Measurements from ENCODE around the gene GRK5.
A peak's percentile ranks its signal among the peaks of the same experiment; 100 is the strongest.

The GRK5 gene

GRCh38 chr10:119281581-119282071 lies 74.3 kb downstream of the GRK5 start:
- no peak for TF ChIP-seq CTCF (IDR thresholded peaks at IDR 0.05)
- H3K4me3 ChIP-seq (ENCODE audit: low read depth in 1 of 2, low read length in 1 of 2) = no peak overlapping the region
- H3K36me3 ChIP-seq = no peaks in the 10 kb centered on the region
- no peak overlapping the region for H3K27ac ChIP-seq
- H3K4me1 ChIP-seq (ENCODE audit: control insufficient read depth in 1 of 2, insufficient read depth in 1 of 2, low read depth in 1 of 2, low read length in 1 of 2) = peaks cover 0 to 20% of the 10 kb centered on the region in 2 experiments
- no peaks in the 10 kb centered on the region for H3K27me3 ChIP-seq
- no peaks in the 10 kb centered on the region for H3K9me3 ChIP-seq

GRCh38 chr10:119282446-119282845 lies 75.1 kb downstream of the GRK5 start:
- Histone ChIP-seq H3K4me3 (ENCODE audit: low read depth in 1 of 2, low read length in 1 of 2) (no peak overlapping the region), H3K9me3 (no peaks in the 10 kb centered on the region), H3K27ac (no peak overlapping the region), H3K27me3 (no peaks in the 10 kb centered on the region), H3K4me1 (ENCODE audit: control insufficient read depth in 1 of 2, insufficient read depth in 1 of 2, low read depth in 1 of 2, low read length in 1 of 2) (peaks cover 0 to 20% of the 10 kb centered on the region in 2 experiments), H3K36me3 (no peaks in the 10 kb centered on the region)
- TF ChIP-seq CTCF (IDR thresholded peaks at IDR 0.05) = no peak

- no peak for TF ChIP-seq CTCF (IDR thresholded peaks at IDR 0.05)
Observed at GRCh38 chr10:119283387-119283786, 76.0 kb downstream of the GRK5 start.

GRCh38 chr10:119283818-119284217 lies 76.4 kb downstream of the GRK5 start:
- Histone ChIP-seq H3K36me3 (no peaks in the 10 kb centered on the region), H3K27ac (peak overlapping the region; percentile 44), H3K9me3 (no peaks in the 10 kb centered on the region), H3K27me3 (no peaks in the 10 kb centered on the region), H3K4me1 (ENCODE audit: control insufficient read depth in 1 of 2, insufficient read depth in 1 of 2, low read depth in 1 of 2, low read length in 1 of 2) (peaks cover 0 to 25% of the 10 kb centered on the region in 2 experiments), H3K4me3 (ENCODE audit: low read depth in 1 of 2, low read length in 1 of 2) (no peak overlapping the region)
- no peak for TF ChIP-seq CTCF (IDR thresholded peaks at IDR 0.05)

More at GRCh38 chr10:119283387-119283786, 76.0 kb downstream of the GRK5 start:
- no peaks in the 10 kb centered on the region for H3K9me3 ChIP-seq
- no peak overlapping the region for H3K4me3 ChIP-seq (ENCODE audit: low read depth in 1 of 2, low read length in 1 of 2)
- H3K27me3 ChIP-seq = no peaks in the 10 kb centered on the region
- H3K4me1 ChIP-seq (ENCODE audit: control insufficient read depth in 1 of 2, insufficient read depth in 1 of 2, low read depth in 1 of 2, low read length in 1 of 2) = peaks cover 0 to 20% of the 10 kb centered on the region in 2 experiments
- no peaks in the 10 kb centered on the region for H3K36me3 ChIP-seq
- H3K27ac ChIP-seq = peak overlapping the region; percentile 44

GRCh38 chr10:119284679-119285096 lies 77.3 kb downstream of the GRK5 start:
- Histone ChIP-seq H3K27me3 (no peaks in the 10 kb centered on the region), H3K27ac (no peak overlapping the region), H3K4me3 (ENCODE audit: low read depth in 1 of 2, low read length in 1 of 2) (no peak overlapping the region), H3K9me3 (no peaks in the 10 kb centered on the region), H3K4me1 (ENCODE audit: control insufficient read depth in 1 of 2, insufficient read depth in 1 of 2, low read depth in 1 of 2, low read length in 1 of 2) (peaks cover 7 to 33% of the 10 kb centered on the region in 2 experiments), H3K36me3 (no peaks in the 10 kb centered on the region)
- no peak for TF ChIP-seq CTCF (IDR thresholded peaks at IDR 0.05)

Measured in neutrophil (primary cell).